ENCODE data around the gene SH3RF3. TPM values are rescaled to one million over a fixed set of nuclear protein-coding genes. Genes with fewer than 3 reads are reported as not detected.

The SH3RF3 gene
- polyA plus RNA-seq, 5 donors = 6.1 to 8.9 (median 7.3) TPM

- DNase-seq = no peak
Measured at GRCh38 chr2:109200616-109201464, 71.8 kb downstream of the SH3RF3 start.

- DNase-seq = no peak
Measured at GRCh38 chr2:109201465-109202327, 72.7 kb downstream of the SH3RF3 start.

- DNase-seq = no peak
Measured at GRCh38 chr2:109202486-109202885, 73.5 kb downstream of the SH3RF3 start.

GRCh38 chr2:109203246-109204011 is 74.4 kb downstream of the SH3RF3 start:
- no peak for DNase-seq

GRCh38 chr2:109204412-109204811 is 75.4 kb downstream of the SH3RF3 start:
- no peak for DNase-seq

- no peak for DNase-seq
Measured at GRCh38 chr2:109205447-109205846, 76.4 kb downstream of the SH3RF3 start.

- DNase-seq = no peak
Measured at GRCh38 chr2:109206569-109207146, 77.7 kb downstream of the SH3RF3 start.

GRCh38 chr2:109207176-109207575 is 78.2 kb downstream of the SH3RF3 start:
- no peak for DNase-seq

- DNase-seq = no peak
Measured at GRCh38 chr2:109208071-109208950, 79.3 kb downstream of the SH3RF3 start.

- DNase-seq = no peak
Measured at GRCh38 chr2:109208951-109209335, 79.9 kb downstream of the SH3RF3 start.

- no peak for DNase-seq
Measured at GRCh38 chr2:109209412-109209811, 80.4 kb downstream of the SH3RF3 start.

GRCh38 chr2:109209941-109210340 is 80.9 kb downstream of the SH3RF3 start:
- no peak for DNase-seq

- no peak for DNase-seq
Measured at GRCh38 chr2:109210431-109211200, 81.6 kb downstream of the SH3RF3 start.

GRCh38 chr2:109211315-109211714 is 82.3 kb downstream of the SH3RF3 start:
- DNase-seq = no peak

- DNase-seq = no peak
Measured at GRCh38 chr2:109212836-109213563, 84.0 kb downstream of the SH3RF3 start.

- DNase-seq = no peak
Measured at GRCh38 chr2:109213646-109214433, 84.8 kb downstream of the SH3RF3 start.

- no peak for DNase-seq
Measured at GRCh38 chr2:109214651-109215371, 85.8 kb downstream of the SH3RF3 start.

- no peak for DNase-seq
Measured at GRCh38 chr2:109215866-109216265, 86.9 kb downstream of the SH3RF3 start.

All from right lung (tissue), 5 donors.